Measurements from ENCODE around the gene GOLGA6L7. TPM values are rescaled to one million over a fixed set of nuclear protein-coding genes. Genes with fewer than 3 reads are reported as not detected.

The GOLGA6L7 gene
- total and polyA plus RNA-seq, 9 of the 15 experiments (the other 6 are each of a cell fraction or from before 2014, with no cell fraction given) = 0.11 to 0.14 (median 0.11) TPM; not detected in 6

- 50% methylated on average over 12 of the region's 17 CpGs for WGBS (ENCODE audit: insufficient coverage, low coverage, missing lambda C conversion rate)
- CTCF ChIA-PET (ENCODE audit: low intra/inter-chr PET ratio) = no interaction called here
- Histone ChIP-seq H3K4me1 (replicated peaks in 1 of 2; ENCODE audit: control insufficient read depth in 2 of 2, insufficient read depth in 2 of 2, low read length in 2 of 2) (peaks cover 22 to 42% of the 10 kb centered on the region in 2 experiments), H3K27me3 (ENCODE audit: control insufficient read depth in 2 of 2, insufficient read depth in 2 of 2, low read length in 2 of 2) (no peaks in the 10 kb centered on the region), H2AFZ (ENCODE audit: low read depth, low read length) (no peak overlapping the region), H3K4me3 (peak overlapping the region; percentile 75; the same call in 1 of the 2 replicates), H3K79me2 (ENCODE audit: control insufficient read depth, insufficient read depth, low read length) (peaks cover 55% of the 10 kb centered on the region), H3K9me1 (ENCODE audit: control insufficient read depth, insufficient read depth, low read length) (no peaks in the 10 kb centered on the region), H3K9me3 (replicated peaks; ENCODE audit: control insufficient read depth, insufficient read depth, low read depth, low read length) (no peaks in the 10 kb centered on the region), H3K4me2 (ENCODE audit: insufficient read depth, low read length) (peak overlapping the region; percentile 63), H3K36me3 (ENCODE audit: control insufficient read depth, insufficient read depth, low read length) (no peaks in the 10 kb centered on the region), H3K27ac (ENCODE audit: extremely low read depth, low read depth, low read length) (no peak overlapping the region), H3K9ac (ENCODE audit: insufficient read depth in 1 of 2, low read depth in 2 of 2, low read length in 2 of 2) (peak overlapping the region in 1 of 2 experiments; percentile 77; a peak in 2 of 4 replicates), H4K20me1 (replicated peaks; ENCODE audit: control insufficient read depth, insufficient read depth, low read length) (peaks cover 7% of the 10 kb centered on the region; the same call in 1 of the 2 replicates)
- TF ChIP-seq ZBED1 (IDR thresholded peaks at IDR 0.05) (no peak), ZFP30 (CRISPR knock-in tag; IDR thresholded peaks at IDR 0.05; ENCODE audit: borderline replicate concordance) (no peak), RBFOX2 (IDR thresholded peaks at IDR 0.05; ENCODE audit: low read depth, low read length) (0 out of 2 replicates have a peak, but pooled peaks have one; percentile 16), ZNF512 (tag; IDR thresholded peaks at IDR 0.05) (no peak), NONO (IDR thresholded peaks at IDR 0.05; ENCODE audit: low read depth in 2 of 2, low read length in 1 of 2) (no peak), NFXL1 (CRISPR knock-in tag; IDR thresholded peaks at IDR 0.05) (no peak)
- BruUV-seq (replicated peaks) = no TSS peak
- DNase-seq (ENCODE audit: extremely low read depth in 1 of 4, low spot score in 3 of 4) (no peak), FAIRE-seq (no peak), ATAC-seq (peak; percentile 12; the same call in 1 of the 3 replicates)
- POLR2A ChIA-PET = interaction anchor here (1.4 to 2.5 kb wide), 3 partner anchors 8 to 25 kb away, joined by 6 to 14 read pairs (median 6); no protein-coding TSS in a partner anchor
- intact Hi-C loops (cut with micrococcal nuclease) (no loop called here), in situ Hi-C loops (cut with MboI) (no loop called here)
Measured at GRCh38 chr15:28887339-28888174, 39.1 kb upstream of the GOLGA6L7 start.

Data from K562 (cell line).